GM19452 (cell line): Measurements from ENCODE around the gene TMEM178A.
"Not testable (repeated sequence)": the region's sequence is repeated elsewhere in the genome, so short reads cannot be mapped to it uniquely, and the experiment has no call there.

Experiments
- ATAC-seq: cut with Tn5 transposase; IDR thresholded peaks from one replicate; pipeline ENCODE4 v1.9.1; 2021; ENCODE audit not compliant: unreplicated experiment

TMEM178A gene

GRCh38 chr2:39647104-39647765 lies 18.5 kb upstream of the TMEM178A start:
- ATAC-seq = no peak

- no peak for ATAC-seq
Measured at GRCh38 chr2:39648580-39648979, 17.1 kb upstream of the TMEM178A start.

- ATAC-seq = no peak
Measured at GRCh38 chr2:39649511-39649910, 16.2 kb upstream of the TMEM178A start.

DNA sequence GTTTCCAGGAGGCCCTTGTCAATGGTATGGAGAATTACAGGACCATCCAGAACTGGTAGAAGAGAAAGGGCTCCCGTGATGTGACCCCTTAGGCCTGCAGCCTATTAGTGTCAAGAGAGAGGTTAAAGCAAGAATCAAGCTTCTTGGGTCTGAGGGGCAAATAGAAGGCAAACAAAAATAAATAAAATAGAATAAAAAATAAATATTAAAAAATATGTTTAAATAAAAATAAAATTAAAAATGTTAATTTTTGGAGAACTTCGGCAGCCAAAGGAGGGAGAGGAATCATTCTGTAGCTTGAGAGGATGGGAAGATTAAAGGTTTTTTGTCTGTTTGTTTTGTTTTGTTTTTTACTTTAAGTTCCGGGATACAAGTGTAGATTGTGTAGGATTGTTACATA lies 15.2 kb upstream of the TMEM178A start:
- no peak for ATAC-seq

DNA sequence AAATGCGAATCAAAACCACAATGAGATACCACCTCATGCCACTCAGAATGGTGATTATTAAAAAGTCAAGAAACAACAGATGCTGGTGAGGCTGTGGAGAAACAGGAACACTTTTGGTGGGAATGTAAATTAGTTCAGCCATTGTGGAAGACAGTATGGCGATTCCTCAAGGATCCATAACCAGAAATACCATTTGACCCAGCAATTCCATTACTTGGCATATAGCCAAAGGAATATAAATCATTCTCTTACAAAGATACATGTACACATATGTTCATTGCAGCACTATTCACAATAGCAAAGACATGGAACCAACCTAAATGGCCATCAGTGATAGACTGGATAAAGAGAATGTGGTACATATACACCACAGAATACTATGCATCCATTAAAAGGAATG lies 9.5 kb upstream of the TMEM178A start:
- ATAC-seq = not testable (repeated sequence)

DNA sequence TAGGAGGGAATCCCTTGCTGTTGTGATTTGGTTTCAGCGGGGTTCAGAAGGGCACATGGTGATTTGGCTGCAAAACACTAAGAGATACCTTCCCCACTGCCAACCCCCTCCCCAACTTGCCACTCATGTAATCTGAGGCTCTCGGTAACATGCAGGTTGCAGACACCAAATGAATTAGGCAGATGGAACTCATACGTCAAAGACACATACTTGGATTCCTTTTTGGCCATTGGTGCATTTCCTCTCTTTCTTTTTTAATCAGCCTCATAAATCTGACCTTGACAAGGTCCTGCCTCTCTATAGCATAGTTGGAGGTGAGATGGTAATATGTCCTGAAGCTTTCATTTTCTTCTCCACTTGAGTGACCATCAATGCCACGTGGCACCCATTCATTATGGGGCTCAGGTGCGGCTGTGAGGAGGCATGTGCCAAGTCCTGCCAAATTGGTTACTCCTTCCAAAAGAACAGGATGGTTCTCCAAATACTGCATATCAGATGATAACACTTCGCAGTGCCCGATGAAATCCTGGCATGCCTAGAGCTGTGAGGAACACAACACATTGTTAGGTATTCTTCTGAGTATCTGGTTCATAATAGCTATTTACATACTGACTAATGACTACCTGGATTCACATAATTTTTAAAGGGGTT lies 8.3 kb upstream of the TMEM178A start:
- no peak for ATAC-seq

- ATAC-seq = no peak
Measured at GRCh38 chr2:39658371-39658770, 7.3 kb upstream of the TMEM178A start.

- no peak for ATAC-seq
Measured at GRCh38 chr2:39659765-39660611, 5.7 kb upstream of the TMEM178A start.

DNA sequence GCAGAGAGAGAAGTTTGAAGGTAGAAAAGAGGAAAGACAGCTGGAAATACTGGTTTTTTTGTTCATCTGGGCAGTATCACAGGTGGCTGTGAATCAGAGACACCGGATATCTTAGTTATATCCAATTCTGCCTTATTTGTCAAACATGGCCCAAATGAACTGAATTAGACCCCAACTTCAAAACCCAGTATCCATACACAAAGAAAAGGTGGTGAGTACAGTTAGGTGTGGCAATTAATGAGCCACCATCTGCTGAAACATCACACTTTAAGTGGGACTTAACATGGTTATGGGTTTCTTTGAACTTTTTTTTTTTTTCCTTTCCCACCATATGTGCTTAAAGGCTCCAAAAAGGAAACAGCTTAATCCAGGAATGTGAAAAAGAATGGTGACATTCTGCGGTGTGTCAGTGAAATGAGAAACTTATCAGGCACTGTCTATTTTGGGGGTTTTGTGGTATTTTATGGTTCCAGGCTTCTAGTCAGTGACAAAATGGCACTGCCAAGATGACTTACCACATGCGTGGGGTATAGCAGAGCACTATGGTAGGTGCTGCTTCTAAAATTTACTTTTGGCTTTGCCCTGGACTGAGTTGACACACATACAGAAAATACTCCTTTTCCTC lies 5.0 kb upstream of the TMEM178A start:
- ATAC-seq = no peak

GRCh38 chr2:39661826-39662225 lies 3.9 kb upstream of the TMEM178A start:
- ATAC-seq = no peak

GRCh38 chr2:39663187-39663930 lies 2.4 kb upstream of the TMEM178A start:
- no peak for ATAC-seq

GRCh38 chr2:39664232-39664887 lies 1.4 kb upstream of the TMEM178A start:
- ATAC-seq = no peak

- ATAC-seq = no peak
Measured at GRCh38 chr2:39664888-39665591, 677 bp upstream of the TMEM178A start.

- ATAC-seq = no peak
Measured at GRCh38 chr2:39666491-39667101, 879 bp downstream of the TMEM178A start.

GRCh38 chr2:39667104-39667885 lies 1.6 kb downstream of the TMEM178A start:
- ATAC-seq = no peak

GRCh38 chr2:39667886-39668276 lies 2.2 kb downstream of the TMEM178A start:
- no peak for ATAC-seq

- ATAC-seq = no peak
Measured at GRCh38 chr2:39668576-39669080, 2.9 kb downstream of the TMEM178A start.

DNA sequence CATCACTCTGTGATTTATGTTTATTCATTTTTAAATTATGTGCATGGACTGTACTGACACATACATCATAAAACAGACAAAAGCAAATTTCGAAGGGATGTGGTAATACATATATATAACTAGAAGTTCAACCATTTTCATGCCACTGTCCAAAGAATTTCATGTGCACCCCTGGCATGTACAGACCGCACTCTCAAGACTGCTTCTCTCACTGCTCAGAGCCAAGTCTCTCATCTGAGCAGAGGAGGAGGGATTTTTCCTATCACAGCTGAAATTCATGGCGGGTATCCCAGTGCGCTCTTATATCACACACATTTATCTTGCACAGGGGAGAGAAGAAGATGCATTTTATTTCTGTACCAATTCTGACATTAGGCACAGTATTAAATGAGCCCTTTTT lies 5.9 kb downstream of the TMEM178A start:
- ATAC-seq = no peak
